Measurements from ENCODE around the gene ZNF385B. TPM values are rescaled to one million over a fixed set of nuclear protein-coding genes. Genes with fewer than 3 reads are reported as not detected.

The ZNF385B gene
- total and polyA plus RNA-seq, 4 donors, result 13.5 to 70.8 (median 45.2) TPM

GRCh38 chr2:179596018-179596417 lies 265.4 kb downstream of the ZNF385B start:
- Histone ChIP-seq H3K4me1 (ENCODE audit: control insufficient read depth in 5 of 5, insufficient read depth in 5 of 5, low read length in 5 of 5) (no peaks in the 10 kb centered on the region), H3K4me3 (no peak overlapping the region), H3K9me3 (ENCODE audit: control insufficient read depth in 4 of 4, insufficient read depth in 3 of 4, low read length in 3 of 4) (no peaks in the 10 kb centered on the region), H3K27ac (ENCODE audit: low read depth in 1 of 2, low read length in 1 of 2) (no peak overlapping the region), H3K36me3 (ENCODE audit: control insufficient read depth in 4 of 4, insufficient read depth in 4 of 4, low read length in 4 of 4) (no peaks in the 10 kb centered on the region), H3K27me3 (ENCODE audit: control insufficient read depth in 3 of 3, insufficient read depth in 3 of 3, low read length in 2 of 3) (no peaks in the 10 kb centered on the region), H3K9ac (ENCODE audit: insufficient read depth in 1 of 2, low read length in 2 of 2) (no peak overlapping the region)
- WGBS, 2 donors, result 52 to 76% methylated on average over 1 of the region's 1 CpG
- no peak for ATAC-seq (ENCODE audit: insufficient read depth, low FRiP score)
- no peak for TF ChIP-seq CTCF (IDR thresholded peaks at IDR 0.05; ENCODE audit: control extremely low read depth, extremely low read depth)
- no peak for DNase-seq

GRCh38 chr2:179595284-179595683 lies 266.1 kb downstream of the ZNF385B start:
- ATAC-seq (ENCODE audit: insufficient read depth, low FRiP score) (no peak), DNase-seq (no peak)
- Histone ChIP-seq H3K9ac (ENCODE audit: insufficient read depth in 1 of 2, low read length in 2 of 2) (no peak overlapping the region), H3K27me3 (ENCODE audit: control insufficient read depth in 3 of 3, insufficient read depth in 3 of 3, low read length in 2 of 3) (no peaks in the 10 kb centered on the region), H3K4me1 (ENCODE audit: control insufficient read depth in 5 of 5, insufficient read depth in 5 of 5, low read length in 5 of 5) (no peaks in the 10 kb centered on the region), H3K27ac (ENCODE audit: low read depth in 1 of 2, low read length in 1 of 2) (no peak overlapping the region), H3K9me3 (ENCODE audit: control insufficient read depth in 4 of 4, insufficient read depth in 3 of 4, low read length in 3 of 4) (no peaks in the 10 kb centered on the region), H3K4me3 (no peak overlapping the region), H3K36me3 (ENCODE audit: control insufficient read depth in 4 of 4, insufficient read depth in 4 of 4, low read length in 4 of 4) (no peaks in the 10 kb centered on the region)
- no peak for TF ChIP-seq CTCF (IDR thresholded peaks at IDR 0.05; ENCODE audit: control extremely low read depth, extremely low read depth)

GRCh38 chr2:179594268-179595112 lies 266.9 kb downstream of the ZNF385B start:
- 89 to 92% methylated on average over 2 of the region's 2 CpGs for WGBS, 2 donors
- ATAC-seq (ENCODE audit: insufficient read depth, low FRiP score) (no peak), DNase-seq (no peak)
- no peak overlapping the region for H3K4me3 ChIP-seq
- no peak overlapping the region for H3K27ac ChIP-seq (ENCODE audit: low read depth in 1 of 2, low read length in 1 of 2)
- H3K27me3 ChIP-seq (ENCODE audit: control insufficient read depth in 3 of 3, insufficient read depth in 3 of 3, low read length in 2 of 3), result no peaks in the 10 kb centered on the region
- H3K9ac ChIP-seq (ENCODE audit: insufficient read depth in 1 of 2, low read length in 2 of 2), result no peak overlapping the region
- H3K36me3 ChIP-seq (ENCODE audit: control insufficient read depth in 4 of 4, insufficient read depth in 4 of 4, low read length in 4 of 4), result no peaks in the 10 kb centered on the region
- H3K9me3 ChIP-seq (ENCODE audit: control insufficient read depth in 4 of 4, insufficient read depth in 3 of 4, low read length in 3 of 4), result no peaks in the 10 kb centered on the region
- TF ChIP-seq CTCF (IDR thresholded peaks at IDR 0.05; ENCODE audit: control extremely low read depth, extremely low read depth), result no peak
- no peaks in the 10 kb centered on the region for H3K4me1 ChIP-seq (ENCODE audit: control insufficient read depth in 5 of 5, insufficient read depth in 5 of 5, low read length in 5 of 5)

All from lung (tissue), 12 donors.